HCT116 (cell line): Measurements from ENCODE around the gene NHSL2.

ENCODE experiments used
- POLR2A ChIP-seq: IDR thresholded peaks from 2 replicates; pipeline ENCODE4 v1.7.0; 2011; ENCODE audit warnings: borderline replicate concordance; ENCODE audit not compliant: insufficient read depth, insufficient read length; ENCODE audit errors: extremely low read depth
- POLR2AphosphoS5 ChIP-seq: IDR thresholded peaks from 2 replicates; pipeline ENCODE4 v1.6.1; 2011; ENCODE audit warnings: mild to moderate bottlenecking, low read depth, low read length, moderate library complexity
- RAD21 ChIP-seq: IDR thresholded peaks from 2 replicates; pipeline ENCODE4 v1.6.1; 2012; ENCODE audit warnings: low read depth, mild to moderate bottlenecking
- TCF7L2 ChIP-seq: IDR thresholded peaks from 2 replicates; pipeline ENCODE4 v1.7.0; 2011; ENCODE audit warnings: borderline replicate concordance, inconsistent platforms; ENCODE audit not compliant: insufficient read depth, insufficient read length; ENCODE audit errors: extremely low read depth
- YY1 ChIP-seq: IDR thresholded peaks from 2 replicates; pipeline ENCODE4 v1.6.1; 2011; ENCODE audit warnings: low read length, low read depth, moderate library complexity, mild to moderate bottlenecking; ENCODE audit not compliant: insufficient replicate concordance; ENCODE audit errors: extremely low read depth
- TF ChIP-seq, protein P1 (sequence below): IDR thresholded peaks from 2 replicates; pipeline ENCODE4 v1.6.1; 2012
- TF ChIP-seq, protein P2 (sequence below), 3 experiments: fragments of 200-600 bp in 1 of 3; sonication (generic) in 1 of 3; IDR thresholded peaks in 2 of 3; conservative IDR thresholded peaks in 1 of 3; 2 replicates each; pipeline ENCODE4 v1.5.1; 2012 to 2017; ENCODE audit warnings: low read depth in 2 of 3, low read length in 2 of 3, antibody characterized with exemption in 1 of 3, borderline replicate concordance in 1 of 3, control low read depth in 1 of 3, mild to moderate bottlenecking in 1 of 3, mixed read lengths in 1 of 3, mixed run types in 1 of 3, moderate library complexity in 1 of 3; ENCODE audit not compliant: insufficient read depth in 1 of 3
- TF ChIP-seq, protein P3 (sequence below): IDR thresholded peaks from 2 replicates; pipeline ENCODE4 v1.6.1; 2012
- TF ChIP-seq, protein P4 (sequence below): IDR thresholded peaks from 2 replicates; pipeline ENCODE4 v1.6.1; 2012; ENCODE audit warnings: low read depth

DNA sequence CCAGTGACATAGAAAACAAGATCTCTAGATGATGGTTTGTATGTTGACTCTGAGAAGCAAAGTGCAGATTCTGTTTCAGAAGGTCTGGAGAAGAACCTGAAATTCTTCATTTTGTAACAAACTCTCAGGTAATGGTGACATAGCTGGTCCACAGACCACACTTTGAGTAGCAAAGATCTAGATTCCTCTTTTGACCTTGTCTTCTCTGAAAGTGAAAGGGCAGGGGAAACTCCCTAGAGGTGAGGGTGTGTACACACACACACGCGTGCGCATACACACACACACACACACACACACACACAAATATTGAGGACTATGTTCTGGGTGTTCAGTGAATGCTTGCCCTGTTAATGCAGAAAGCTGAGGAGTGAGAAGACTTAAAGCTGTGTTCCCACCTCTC, 110.1 kb downstream of the NHSL2 start:
- TF ChIP-seq POLR2A = no peak
- TF ChIP-seq, protein P1, sequence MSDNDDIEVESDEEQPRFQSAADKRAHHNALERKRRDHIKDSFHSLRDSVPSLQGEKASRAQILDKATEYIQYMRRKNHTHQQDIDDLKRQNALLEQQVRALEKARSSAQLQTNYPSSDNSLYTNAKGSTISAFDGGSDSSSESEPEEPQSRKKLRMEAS = no peak
- TF ChIP-seq, protein P2, sequence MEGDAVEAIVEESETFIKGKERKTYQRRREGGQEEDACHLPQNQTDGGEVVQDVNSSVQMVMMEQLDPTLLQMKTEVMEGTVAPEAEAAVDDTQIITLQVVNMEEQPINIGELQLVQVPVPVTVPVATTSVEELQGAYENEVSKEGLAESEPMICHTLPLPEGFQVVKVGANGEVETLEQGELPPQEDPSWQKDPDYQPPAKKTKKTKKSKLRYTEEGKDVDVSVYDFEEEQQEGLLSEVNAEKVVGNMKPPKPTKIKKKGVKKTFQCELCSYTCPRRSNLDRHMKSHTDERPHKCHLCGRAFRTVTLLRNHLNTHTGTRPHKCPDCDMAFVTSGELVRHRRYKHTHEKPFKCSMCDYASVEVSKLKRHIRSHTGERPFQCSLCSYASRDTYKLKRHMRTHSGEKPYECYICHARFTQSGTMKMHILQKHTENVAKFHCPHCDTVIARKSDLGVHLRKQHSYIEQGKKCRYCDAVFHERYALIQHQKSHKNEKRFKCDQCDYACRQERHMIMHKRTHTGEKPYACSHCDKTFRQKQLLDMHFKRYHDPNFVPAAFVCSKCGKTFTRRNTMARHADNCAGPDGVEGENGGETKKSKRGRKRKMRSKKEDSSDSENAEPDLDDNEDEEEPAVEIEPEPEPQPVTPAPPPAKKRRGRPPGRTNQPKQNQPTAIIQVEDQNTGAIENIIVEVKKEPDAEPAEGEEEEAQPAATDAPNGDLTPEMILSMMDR (IDR thresholded peaks at IDR 0.05 in 2 of 3, conservative IDR thresholded peaks at IDR 0.05 in 1 of 3; ENCODE audit: borderline replicate concordance in 1 of 3, insufficient read depth in 1 of 3, low read depth in 2 of 3, low read length in 2 of 3) = no peak
- TF ChIP-seq, protein P3, sequence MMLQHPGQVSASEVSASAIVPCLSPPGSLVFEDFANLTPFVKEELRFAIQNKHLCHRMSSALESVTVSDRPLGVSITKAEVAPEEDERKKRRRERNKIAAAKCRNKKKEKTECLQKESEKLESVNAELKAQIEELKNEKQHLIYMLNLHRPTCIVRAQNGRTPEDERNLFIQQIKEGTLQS = no peak
- TF ChIP-seq, protein P4, sequence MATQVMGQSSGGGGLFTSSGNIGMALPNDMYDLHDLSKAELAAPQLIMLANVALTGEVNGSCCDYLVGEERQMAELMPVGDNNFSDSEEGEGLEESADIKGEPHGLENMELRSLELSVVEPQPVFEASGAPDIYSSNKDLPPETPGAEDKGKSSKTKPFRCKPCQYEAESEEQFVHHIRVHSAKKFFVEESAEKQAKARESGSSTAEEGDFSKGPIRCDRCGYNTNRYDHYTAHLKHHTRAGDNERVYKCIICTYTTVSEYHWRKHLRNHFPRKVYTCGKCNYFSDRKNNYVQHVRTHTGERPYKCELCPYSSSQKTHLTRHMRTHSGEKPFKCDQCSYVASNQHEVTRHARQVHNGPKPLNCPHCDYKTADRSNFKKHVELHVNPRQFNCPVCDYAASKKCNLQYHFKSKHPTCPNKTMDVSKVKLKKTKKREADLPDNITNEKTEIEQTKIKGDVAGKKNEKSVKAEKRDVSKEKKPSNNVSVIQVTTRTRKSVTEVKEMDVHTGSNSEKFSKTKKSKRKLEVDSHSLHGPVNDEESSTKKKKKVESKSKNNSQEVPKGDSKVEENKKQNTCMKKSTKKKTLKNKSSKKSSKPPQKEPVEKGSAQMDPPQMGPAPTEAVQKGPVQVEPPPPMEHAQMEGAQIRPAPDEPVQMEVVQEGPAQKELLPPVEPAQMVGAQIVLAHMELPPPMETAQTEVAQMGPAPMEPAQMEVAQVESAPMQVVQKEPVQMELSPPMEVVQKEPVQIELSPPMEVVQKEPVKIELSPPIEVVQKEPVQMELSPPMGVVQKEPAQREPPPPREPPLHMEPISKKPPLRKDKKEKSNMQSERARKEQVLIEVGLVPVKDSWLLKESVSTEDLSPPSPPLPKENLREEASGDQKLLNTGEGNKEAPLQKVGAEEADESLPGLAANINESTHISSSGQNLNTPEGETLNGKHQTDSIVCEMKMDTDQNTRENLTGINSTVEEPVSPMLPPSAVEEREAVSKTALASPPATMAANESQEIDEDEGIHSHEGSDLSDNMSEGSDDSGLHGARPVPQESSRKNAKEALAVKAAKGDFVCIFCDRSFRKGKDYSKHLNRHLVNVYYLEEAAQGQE = no peak
- TF ChIP-seq RAD21 = no peak
- no peak for TF ChIP-seq YY1
- TF ChIP-seq POLR2AphosphoS5 = no peak
- TF ChIP-seq TCF7L2 = no peak
